ENCODE data around the gene FLAD1.
"Not testable (repeated sequence)": the region's sequence is repeated elsewhere in the genome, so short reads cannot be mapped to it uniquely, and the experiment has no call there.

The FLAD1 gene

DNA sequence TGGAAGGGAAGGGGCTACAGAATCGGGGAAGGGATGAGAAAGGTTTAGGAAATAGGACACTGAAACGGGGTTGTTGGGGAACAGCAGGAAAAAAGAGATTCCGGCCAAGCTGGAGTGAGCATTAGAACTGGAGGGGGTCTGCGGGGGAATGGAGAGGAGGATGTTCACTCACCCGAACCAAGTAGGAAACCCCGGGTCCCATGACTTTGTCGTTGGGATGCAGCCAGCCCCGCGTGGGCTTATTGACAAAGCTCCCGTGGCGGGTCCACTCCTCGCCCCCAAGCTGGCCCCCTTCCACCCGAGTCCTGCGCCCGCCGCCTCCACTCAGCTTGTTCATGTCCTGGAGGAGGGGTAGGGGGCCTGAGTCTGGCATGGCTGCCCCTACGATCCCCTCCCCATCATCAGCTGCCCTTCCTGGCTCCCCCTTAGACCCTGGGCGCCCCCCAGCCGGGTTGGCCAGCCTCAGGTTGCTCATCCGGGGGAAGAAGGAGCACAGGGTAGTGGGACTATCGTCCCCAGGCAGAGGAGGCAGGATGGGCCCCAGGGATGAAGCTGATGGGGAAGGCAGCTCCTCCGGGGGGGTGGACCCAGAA, 13.2 kb upstream of the FLAD1 start:
- DNase-seq = no peak

DNA sequence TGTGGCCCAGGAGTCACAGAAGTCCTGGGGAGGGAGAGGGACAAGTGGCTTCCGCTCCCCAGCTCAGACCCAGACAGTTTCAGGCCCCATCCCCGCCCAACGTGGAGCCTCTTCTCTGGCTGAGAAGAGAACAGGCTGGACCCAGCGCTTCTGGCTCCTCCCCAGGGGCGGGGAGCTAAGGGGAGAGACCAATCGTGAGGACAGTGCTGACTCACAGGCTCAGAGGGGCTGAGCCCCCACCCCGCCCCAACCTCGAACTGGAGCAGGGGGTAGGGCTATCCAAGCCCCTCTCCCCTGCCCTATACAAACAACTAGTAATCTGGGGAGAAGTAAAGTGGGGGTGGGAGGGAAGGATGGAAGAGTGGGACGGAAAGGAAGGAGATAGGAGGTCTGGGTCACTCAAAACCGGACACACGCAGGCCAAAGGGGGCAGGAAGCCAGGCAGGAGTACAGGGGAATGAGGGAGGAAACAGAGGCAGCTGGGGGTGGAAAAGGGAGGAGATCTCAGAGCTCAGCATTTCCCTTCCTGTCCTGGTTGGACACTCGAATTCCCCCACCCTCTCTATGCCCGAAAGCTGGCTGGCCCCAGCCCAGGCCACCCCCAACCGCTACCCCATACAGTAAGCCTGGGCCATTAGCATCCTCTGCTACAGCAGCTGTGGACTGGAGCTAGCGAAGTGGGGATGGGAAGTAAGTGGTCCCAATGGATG, 12.4 kb upstream of the FLAD1 start, which contains the start of gene SHC1:
Gene SHC1, minus strand, starts transcription at position 117 of the 710 bp plus-strand sequence. CDS start 221 bp downstream, outside the sequence.
- DNase-seq = peak; percentile 95

DNA sequence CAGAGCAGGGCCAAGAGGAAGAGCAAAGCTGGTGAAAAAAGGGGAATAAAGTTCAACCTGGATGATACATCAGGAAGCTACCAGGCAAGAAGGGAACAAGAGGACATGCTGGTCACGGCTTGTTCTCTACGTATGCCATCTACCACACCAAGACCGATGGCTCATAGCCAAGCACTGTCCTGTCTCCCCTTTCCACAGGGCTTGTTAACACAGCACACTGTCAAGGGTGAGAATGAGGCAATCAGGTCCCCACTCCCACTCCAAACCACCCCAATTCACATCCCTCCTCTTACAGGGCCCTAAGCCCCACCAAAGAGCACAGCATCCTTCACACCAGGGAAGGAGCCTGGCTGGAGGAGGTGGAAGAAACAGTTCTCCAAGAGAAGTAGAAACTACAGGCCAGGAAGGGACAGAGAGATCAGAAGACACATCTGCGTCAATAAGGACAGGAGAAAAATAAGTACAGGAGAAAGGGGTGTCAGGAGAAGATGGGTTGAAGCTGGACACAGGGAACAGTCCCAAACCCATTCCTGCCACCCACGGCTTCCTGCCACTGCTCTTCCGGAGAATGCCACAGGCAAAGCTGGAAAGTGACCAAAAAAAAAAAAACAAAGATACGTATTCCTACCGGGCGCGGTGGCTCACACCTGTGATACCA, 11.7 kb upstream of the FLAD1 start:
- peak; percentile 43 for DNase-seq

DNA sequence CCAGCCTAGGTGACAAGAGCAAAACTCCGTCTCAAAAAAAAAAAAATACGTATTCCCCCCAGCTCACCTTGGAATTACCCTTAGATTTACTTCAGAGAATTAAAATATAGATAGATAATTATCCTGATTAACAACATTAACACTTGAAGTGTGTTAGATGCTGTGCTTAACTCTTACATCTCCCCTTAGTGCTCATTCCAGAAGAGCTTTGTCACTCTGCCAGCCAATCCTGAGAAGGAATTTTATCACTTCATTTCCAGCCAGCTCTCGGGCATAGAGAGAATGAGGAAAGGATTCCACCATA, 11.0 kb upstream of the FLAD1 start:
- DNase-seq = peak; percentile 23

DNA sequence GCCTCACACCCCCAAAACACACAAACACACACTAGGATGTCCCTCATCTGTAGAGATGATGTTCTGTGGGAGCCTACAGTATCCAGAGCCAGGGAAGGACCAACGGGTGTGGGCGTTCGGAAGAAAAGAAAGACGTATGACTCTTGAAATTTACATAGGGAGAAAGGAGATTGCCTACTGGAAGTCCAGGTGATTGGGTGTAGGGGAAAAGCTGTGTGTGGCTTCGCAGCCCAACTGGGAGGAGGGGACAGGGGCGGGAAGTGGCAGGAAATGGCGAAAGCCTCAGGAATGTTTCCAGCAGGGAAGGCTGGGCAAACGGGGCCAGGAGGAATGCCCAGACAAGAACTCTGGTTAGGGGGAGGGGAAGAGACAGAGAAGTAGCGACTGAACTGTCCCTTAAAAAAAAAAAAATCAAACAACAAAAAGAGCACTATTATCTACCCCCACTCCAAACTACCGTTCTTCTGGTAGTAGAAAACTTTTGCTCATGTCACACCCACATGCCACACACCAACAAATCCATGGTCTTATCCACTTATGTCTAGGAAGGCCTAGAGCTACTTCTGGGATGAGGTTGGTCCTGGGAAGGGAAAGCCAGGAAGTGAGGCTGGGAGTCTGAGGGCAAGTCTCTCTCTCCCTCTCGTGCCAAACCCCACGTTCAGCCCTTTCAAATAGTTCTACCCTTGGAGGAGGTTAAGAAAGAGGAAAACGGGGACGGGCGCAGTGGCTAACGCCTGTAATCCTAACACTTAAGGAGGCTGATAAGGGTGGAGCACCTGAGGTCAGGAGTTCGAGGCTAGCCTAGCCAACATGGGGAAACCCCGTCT, 10.4 kb upstream of the FLAD1 start:
- peak; percentile 36 for DNase-seq

DNA sequence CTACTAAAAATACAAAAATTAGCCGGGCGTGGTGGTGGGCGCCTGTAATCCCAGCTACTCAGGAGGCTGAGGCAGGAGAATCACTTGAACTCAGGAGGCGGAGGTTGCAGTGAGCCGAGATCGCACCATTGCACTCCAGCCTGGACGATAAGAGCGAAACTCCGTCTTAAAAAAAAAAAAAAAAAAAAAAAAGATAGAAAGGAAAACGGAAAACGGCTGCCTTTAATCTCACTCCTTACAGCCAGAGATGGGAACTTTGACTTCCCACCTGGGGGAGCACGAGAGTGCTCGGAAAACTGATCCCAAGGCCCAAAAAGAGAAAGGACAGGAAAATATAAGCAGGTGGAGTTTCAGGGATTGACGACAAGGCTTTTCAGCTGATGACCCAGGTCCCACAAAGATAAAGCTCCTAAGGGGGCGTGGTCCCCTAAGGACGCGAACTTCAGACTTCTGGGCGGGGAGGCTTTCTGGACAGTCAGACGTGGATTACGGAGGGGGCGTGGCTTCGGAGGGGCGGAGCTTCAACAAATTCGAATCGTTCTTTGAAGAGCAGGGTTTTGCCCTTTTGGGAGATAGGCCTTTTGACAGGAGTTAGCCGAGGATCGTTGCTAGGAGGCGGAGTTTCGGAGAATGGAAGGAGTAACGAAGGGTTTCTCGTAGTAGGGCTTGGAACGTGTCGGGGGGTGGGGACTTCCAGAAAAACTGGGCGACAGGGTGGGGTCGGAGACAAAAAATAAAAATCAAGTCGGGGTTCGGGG, 9.6 kb upstream of the FLAD1 start:
- peak; percentile 100 for DNase-seq

DNA sequence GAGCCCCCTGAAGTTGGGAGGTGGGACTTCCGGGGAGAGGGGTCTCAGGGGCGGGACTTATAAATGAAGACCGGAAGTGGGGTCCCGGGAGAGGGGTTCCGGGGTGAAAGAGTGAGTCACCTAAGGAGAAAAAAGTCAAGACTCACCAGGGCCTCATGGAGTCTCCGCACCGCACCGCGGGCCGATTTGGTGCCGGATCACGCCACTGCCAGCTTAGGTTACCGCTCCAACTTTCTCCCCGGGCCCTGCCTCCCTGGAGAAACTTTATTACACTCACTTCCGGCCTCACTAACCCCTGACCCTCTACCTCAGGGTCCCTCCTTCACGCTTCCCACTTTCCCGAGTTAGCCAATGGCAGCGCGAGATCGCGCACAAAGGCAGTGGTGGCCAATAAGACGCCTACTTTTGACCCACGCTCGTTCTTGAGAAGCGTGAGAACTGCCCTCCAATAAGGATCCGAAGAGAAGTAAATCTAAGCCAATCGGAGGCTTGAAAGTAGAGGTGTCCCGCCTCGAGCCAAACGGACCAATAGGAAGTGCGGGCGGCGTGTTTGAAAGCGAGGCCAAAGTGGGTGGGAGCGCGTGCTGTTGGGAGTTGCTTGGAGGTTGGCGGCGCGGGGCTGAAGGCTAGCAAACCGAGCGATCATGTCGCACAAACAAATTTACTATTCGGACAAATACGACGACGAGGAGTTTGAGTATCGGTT, 8.9 kb upstream of the FLAD1 start, which contains the start of gene CKS1B:
Gene CKS1B, plus strand, starts transcription at position 580 of the 706 bp plus-strand sequence. Its CDS starts 65 bp downstream, at position 645.
- peak; percentile 100 for DNase-seq

DNA sequence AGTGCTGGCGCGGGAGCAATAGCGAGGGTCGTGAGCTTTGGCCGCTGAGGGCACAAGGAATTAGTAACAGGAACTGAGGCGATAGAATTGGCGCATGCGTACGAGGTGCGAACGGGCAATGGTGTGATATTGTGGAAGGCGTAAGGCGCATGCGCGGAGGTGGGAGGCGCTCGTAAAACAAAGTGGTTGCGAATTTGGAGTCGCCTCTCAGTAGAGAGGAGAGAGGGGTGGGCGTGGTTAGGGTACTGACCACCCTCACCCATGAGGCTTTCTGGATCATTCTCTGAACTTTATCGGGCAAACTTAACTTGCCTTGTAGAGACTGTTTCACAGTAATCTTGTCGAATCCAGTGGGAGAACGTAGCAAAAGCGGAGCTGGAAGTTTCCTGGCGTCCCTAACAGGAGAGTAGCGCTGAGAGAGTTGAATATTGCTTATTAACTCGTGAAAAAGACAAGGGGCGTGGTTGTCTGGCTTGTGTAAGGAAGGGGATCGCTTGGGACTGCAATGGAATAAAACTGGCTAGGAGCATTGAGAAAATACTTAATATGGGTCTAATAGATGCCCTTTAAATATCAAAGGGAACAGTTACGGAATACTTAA, 8.2 kb upstream of the FLAD1 start:
- peak; percentile 99 for DNase-seq

DNA sequence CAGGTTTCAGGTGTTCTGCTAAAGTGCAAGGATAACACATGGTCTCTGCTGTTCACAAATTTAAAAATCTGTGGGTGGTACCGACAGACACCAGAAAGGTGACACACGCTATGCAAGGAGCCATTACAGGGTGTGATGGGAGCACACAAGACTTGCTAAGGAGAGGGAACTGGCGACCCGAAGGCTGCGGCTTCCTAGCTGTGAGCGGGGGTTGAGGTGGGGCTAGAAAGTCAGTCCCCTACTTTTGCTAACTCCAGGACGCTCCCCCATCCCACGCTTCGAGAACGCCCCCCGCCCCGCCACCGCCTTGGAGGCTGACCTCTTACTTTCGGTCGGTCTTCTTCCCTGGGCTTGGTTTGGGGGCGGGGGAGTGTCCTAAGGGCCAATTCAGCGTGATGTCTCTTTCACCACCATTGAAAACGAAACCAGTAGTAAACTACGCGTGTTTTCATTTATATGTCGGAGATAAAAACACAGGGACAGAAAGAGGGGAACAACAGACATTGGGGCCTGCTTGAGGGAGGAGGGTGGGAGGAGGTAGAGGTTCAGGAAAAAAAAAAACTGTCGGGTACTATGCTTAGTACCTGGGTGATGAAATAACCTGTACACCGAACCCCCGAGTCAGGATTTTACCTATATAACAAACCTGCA, 7.6 kb upstream of the FLAD1 start:
- DNase-seq = peak; percentile 72

DNA sequence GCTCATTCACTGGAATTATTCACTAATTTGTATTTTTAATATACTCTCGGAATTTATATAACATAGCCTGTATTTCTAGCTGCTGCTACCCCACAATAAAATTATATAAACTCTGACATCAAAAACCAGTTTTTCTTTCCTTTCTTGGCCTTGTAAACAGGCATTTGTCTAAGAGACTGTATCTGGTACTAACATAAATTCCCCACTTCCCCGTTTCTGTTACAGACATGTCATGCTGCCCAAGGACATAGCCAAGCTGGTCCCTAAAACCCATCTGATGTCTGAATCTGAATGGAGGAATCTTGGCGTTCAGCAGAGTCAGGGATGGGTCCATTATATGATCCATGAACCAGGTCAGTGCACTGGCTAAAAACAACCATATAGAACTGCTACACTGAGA, 5.4 kb upstream of the FLAD1 start:
- not testable (repeated sequence) for DNase-seq

DNA sequence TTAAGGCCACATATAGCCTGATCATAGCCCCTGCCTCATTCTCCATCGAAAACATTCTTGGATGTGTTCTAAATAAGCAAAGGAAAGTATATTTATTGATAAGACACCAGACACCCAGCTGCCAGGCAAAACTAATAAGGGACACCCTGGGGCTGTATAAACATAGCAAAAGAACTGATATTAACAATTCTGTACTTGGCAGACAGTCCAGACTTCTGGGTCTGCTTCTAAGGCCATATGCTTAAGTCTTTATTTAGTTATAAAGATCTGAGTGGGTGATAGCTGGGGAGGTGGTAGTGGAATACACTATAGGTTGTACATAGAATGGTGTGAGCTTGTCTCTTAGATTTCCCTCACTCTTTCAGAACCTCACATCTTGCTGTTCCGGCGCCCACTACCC, 4.8 kb upstream of the FLAD1 start:
- no peak for DNase-seq

DNA sequence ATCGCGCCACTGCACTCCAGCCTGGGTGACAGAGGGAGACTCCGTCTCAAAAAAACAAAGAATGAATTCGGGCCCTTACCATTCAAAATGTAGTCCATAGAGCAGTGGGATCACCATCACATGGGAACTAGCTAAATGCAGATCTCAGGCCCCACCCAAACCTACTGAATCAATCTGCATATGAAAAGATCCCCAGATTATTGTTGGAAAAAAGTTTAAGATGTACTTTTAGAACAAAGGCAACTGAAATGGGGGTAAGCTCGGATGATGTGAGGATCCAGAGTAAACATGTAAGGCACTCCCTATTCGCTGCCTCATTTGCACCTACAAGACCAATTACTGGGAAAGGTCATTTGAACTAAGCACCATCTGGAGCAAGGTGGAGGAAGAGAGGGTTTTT, 803 bp upstream of the FLAD1 start:
- DNase-seq = peak; percentile 56

DNA sequence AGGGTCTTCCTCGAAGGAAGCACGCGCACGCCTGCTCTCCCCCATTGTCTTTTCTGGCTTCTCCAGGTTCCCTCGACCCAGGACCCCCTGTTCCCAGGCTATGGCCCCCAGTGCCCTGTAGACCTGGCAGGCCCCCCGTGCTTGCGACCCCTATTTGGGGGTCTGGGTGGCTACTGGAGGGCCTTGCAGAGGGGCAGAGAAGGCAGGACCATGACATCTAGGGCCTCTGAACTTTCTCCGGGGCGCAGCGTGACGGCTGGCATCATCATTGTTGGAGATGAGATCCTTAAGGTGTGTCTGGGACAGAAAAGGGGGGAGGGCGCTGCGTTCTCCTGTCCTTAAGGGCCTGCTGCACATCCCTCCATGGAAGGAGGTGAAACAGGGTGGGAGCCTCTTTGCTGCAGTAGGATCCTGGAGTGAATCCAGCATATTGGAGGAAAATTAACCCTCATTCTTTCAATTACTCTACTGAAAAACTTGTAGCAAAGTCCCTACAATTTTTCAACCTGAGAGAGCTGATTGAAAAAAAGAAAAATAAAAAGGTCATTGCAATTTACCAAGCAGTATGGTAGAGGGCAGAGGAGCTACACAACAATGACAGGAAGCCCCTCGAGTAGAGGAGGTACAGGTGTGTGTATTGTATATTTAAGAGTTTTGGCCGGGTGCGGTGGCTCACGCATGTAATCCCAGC, 777 bp downstream of the FLAD1 start:
- DNase-seq = no peak

DNA sequence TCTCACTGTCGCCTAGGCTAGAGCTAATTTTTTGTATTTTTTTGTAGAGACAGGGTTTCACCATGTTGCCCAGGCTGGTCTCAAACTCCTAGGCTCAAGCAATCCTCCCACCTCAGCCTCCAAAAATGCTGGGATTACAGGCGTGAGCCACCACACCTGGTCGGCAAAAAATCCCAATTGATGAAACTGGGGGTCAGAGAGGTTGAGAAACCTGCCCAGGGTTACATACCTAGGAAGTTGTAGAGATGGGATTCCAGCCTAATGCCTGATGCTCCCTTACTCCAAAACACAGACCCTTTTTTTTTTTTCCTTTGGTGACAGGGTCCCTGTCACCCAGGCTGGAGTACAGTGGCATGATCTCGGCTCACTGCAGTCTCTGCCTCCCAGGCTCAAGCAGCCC, 3.6 kb downstream of the FLAD1 start:
- DNase-seq = not testable (repeated sequence)

DNA sequence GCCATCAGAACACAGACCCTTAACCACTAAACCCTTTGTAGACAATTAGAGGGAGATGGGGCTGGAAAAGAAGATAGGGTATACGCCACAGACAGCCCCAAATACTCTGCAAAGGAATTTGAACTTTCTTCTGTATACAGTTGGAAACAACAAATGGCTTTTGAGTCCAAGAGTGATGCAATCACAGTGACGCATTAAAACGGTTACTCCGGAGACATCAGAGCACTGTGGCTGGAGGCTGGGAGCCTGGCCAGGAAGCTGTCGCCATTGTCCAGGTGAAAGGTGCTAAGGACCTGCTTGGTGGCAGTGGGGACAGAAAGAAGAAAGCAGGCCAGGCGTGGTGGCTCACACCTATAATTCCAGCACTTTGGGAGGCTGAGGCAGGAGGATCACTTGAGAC, 4.2 kb downstream of the FLAD1 start:
- no peak for DNase-seq

DNA sequence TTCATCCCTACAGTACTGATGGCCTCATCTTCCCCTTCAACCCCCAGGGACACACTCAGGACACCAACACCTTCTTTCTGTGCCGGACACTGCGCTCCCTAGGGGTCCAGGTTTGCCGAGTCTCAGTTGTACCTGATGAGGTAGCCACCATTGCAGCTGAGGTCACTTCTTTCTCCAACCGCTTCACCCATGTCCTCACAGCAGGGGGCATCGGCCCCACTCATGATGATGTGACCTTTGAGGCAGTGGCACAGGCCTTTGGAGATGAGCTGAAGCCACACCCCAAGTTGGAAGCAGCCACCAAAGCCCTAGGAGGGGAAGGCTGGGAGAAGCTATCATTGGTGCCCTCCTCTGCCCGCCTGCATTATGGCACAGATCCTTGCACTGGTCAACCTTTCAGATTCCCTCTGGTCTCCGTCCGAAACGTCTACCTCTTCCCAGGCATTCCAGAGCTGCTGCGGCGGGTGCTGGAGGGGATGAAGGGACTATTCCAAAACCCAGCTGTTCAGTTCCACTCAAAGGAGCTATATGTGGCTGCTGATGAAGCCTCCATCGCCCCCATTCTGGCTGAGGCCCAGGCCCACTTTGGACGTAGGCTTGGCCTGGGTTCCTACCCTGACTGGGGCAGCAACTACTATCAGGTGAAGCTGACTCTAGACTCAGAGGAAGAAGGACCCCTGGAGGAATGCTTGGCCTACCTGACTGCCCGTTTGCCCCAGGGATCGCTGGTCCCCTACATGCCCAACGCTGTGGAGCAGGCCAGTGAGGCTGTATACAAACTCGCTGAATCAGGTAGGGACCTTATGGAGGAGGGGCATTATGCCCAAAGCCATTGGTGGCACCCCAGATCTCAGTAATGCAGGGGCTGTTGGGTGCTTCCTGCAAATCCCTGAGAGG, 5.2 kb downstream of the FLAD1 start:
- peak; percentile 64 for DNase-seq

DNA sequence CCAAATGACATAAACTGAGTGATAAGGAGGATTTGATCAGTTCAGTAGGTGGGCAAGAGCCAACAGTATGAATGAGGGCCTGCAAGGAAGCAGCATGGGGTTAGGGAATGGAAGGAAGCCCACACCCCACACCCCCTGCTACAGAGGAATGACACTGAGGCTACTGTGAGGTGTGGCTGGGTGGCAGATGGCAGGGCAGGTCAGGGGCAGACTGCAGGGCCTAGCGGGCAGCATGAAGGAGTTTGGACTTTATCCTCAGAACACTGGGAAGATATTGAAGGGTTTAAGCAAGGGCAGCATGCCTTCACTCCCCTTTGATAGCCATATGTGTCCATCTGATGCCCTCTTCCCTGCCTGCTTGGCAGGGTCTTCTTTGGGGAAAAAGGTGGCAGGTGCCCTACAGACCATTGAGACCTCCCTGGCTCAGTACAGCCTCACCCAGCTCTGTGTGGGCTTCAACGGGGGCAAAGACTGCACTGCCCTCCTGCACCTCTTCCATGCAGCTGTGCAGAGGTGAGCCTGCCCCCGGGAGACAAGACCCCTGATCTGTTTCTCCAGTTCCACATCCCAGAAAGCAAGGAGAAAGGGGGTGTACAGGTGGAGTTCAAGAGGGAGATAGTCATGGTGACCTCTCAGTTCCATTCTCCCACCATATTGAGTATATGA, 6.2 kb downstream of the FLAD1 start:
- DNase-seq = no peak

DNA sequence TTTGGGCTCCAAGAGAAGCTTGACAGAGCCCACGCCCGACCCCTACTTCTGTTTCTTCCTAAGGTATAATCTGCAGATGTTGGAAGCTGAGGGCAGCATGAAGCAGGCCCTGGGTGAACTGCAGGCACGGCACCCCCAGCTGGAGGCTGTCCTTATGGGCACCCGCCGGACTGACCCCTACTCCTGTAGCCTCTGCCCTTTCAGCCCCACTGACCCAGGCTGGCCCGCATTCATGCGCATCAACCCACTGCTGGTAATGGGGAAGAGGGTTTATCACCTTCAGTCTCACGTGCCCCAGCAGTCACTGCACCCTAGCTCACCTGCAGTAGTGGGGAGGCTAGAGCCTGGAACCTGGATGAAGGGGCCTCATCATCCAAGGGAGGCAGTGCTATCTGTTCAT, 7.1 kb downstream of the FLAD1 start:
- DNase-seq = no peak
